GM12878 (cell line): ENCODE results near the gene ERVFRD-1. TPM values are rescaled to one million over a fixed set of nuclear protein-coding genes. Genes with fewer than 3 reads are reported as not detected.

ENCODE experiments used
- ATAC-seq: fragments of 200-7000 bp; cut with Tn5 transposase; 3 replicates; pipeline ENCODE4 v1.9.1; 2020; ENCODE audit warnings: mild to moderate bottlenecking, moderate library complexity
- BruUV-seq: library from RNA; stranded (reverse); fragments of 400-500 nt; replicated peaks from 2 replicates; lab custom pipeline; 2021; lab: Mats Ljungman, UMichigan
- CTCF ChIA-PET: fragments of 300-600 bp; sonication (Branson Sonifier 250); formaldehyde crosslinking; extraction: SDS; loops from one replicate; lab custom pipeline; 2021; ENCODE audit warnings: inconsistent platforms; lab: Yijun Ruan, JAX
- POLR2A ChIA-PET: fragments of 350-600 bp; formaldehyde crosslinking; extraction: SDS; loops from one replicate; lab custom pipeline; 2021; ENCODE audit warnings: inconsistent platforms; lab: Charles Lee
- RAD21 ChIA-PET: fragments of 300-600 bp; sonication (Branson Sonifier 250); formaldehyde crosslinking; loops from one replicate; lab custom pipeline; 2023; ENCODE audit warnings: antibody characterized with exemption; ENCODE audit not compliant: unreplicated experiment; lab: Charles Lee
- SMC1A ChIA-PET: fragments of 300-600 bp; sonication (Branson Sonifier 250); formaldehyde crosslinking; loops from one replicate; lab custom pipeline; 2023; ENCODE audit not compliant: unreplicated experiment, uncharacterized antibody; lab: Charles Lee
- DNase-seq: peaks from one replicate; pipeline ENCODE4 v3.0.0-alpha.2; 2011; ENCODE audit warnings: low read depth, low spot score
- FAIRE-seq: peaks from 3 replicates; lab custom pipeline; 2011; peaks lifted over from hg19 to GRCh38; lab: Jason Lieb, UNC
- H2AFZ ChIP-seq: 2 replicates; pipeline ENCODE4 v1.6.0; 2011; ENCODE audit warnings: low read depth, low read length, control low read depth; ENCODE audit not compliant: control insufficient read depth
- H3K27ac ChIP-seq: 2 replicates; pipeline ENCODE4 v1.5.1; 2011; ENCODE audit warnings: control low read depth; ENCODE audit not compliant: control insufficient read depth, insufficient read depth
- H3K27me3 ChIP-seq, 2 experiments: replicated peaks in 1 of 2; 2 replicates each; pipeline versions ENCODE4 v1.6.0 to v1.6.1; 2011; ENCODE audit warnings: low read length in 1 of 2; ENCODE audit not compliant: control insufficient read depth in 2 of 2, insufficient read depth in 2 of 2
- H3K36me3 ChIP-seq, 2 experiments: 2 replicates each; pipeline ENCODE4 v1.5.1; 2011; ENCODE audit warnings: low read length in 1 of 2; ENCODE audit not compliant: control insufficient read depth in 2 of 2, insufficient read depth in 2 of 2
- H3K4me1 ChIP-seq: 2 replicates; pipeline ENCODE4 v1.6.1; 2011; ENCODE audit warnings: mild to moderate bottlenecking, low read length, moderate library complexity, mixed read lengths; ENCODE audit not compliant: control insufficient read depth, insufficient read depth
- H3K4me2 ChIP-seq: 2 replicates; pipeline ENCODE4 v1.6.0; 2011; ENCODE audit warnings: control low read depth; ENCODE audit not compliant: control insufficient read depth, insufficient read depth
- H3K4me3 ChIP-seq: fragments of 200-600 bp; sonication (generic); 2 replicates; pipeline ENCODE4 v1.5.1; 2016
- H3K79me2 ChIP-seq: 2 replicates; pipeline ENCODE4 v1.6.0; 2011; ENCODE audit warnings: low read length; ENCODE audit not compliant: control insufficient read depth, insufficient read depth
- H3K9ac ChIP-seq: 2 replicates; pipeline ENCODE4 v1.8.0; 2011; ENCODE audit warnings: low read length, control low read depth, mixed read lengths; ENCODE audit not compliant: control insufficient read depth, insufficient read depth
- H3K9me3 ChIP-seq: replicated peaks from 3 replicates; pipeline ENCODE4 v1.5.1; 2011; ENCODE audit warnings: mild to moderate bottlenecking, low read length; ENCODE audit not compliant: control insufficient read depth, insufficient read depth
- H4K20me1 ChIP-seq: 2 replicates; pipeline ENCODE4 v1.6.0; 2011; ENCODE audit not compliant: control insufficient read depth, insufficient read depth
- ATF7 ChIP-seq: fragments of 450-650 bp; IDR thresholded peaks from 2 replicates; pipeline ENCODE4 v1.6.1; 2016; ENCODE audit warnings: low read depth, mild to moderate bottlenecking
- CREM ChIP-seq: IDR thresholded peaks from 2 replicates; pipeline ENCODE4 v1.6.1; 2014; ENCODE audit warnings: antibody characterized with exemption, low read depth
- EED ChIP-seq: sonication (generic); IDR thresholded peaks from 2 replicates; pipeline ENCODE4 v1.6.1; 2016; ENCODE audit warnings: antibody characterized with exemption, low read depth
- FOS ChIP-seq: IDR thresholded peaks from 3 replicates; pipeline ENCODE4 v1.6.1; 2011; ENCODE audit warnings: borderline replicate concordance; ENCODE audit not compliant: insufficient read length; ENCODE audit errors: extremely low read depth
- FOXK2 ChIP-seq: fragments of 450-650 bp; IDR thresholded peaks from 2 replicates; pipeline ENCODE4 v1.6.1; 2017; ENCODE audit warnings: mild to moderate bottlenecking, moderate library complexity
- GABPA ChIP-seq: IDR thresholded peaks from 2 replicates; pipeline ENCODE4 v1.6.1; 2014; ENCODE audit warnings: antibody characterized with exemption, low read depth, mild to moderate bottlenecking, inconsistent platforms
- NBN ChIP-seq: fragments of 450-650 bp; IDR thresholded peaks from 2 replicates; pipeline ENCODE4 v1.6.1; 2016
- NFXL1 ChIP-seq: fragments of 450-650 bp; IDR thresholded peaks from 2 replicates; pipeline ENCODE4 v1.6.1; 2017; ENCODE audit warnings: antibody characterized with exemption, mild to moderate bottlenecking, borderline replicate concordance
- PML ChIP-seq: IDR thresholded peaks from 2 replicates; pipeline ENCODE4 v1.6.1; 2012; ENCODE audit warnings: low read length, inconsistent platforms
- SIN3A ChIP-seq: IDR thresholded peaks from 2 replicates; pipeline ENCODE4 v1.6.1; 2012; ENCODE audit warnings: low read depth, low read length, improper control_type of control experiment
- SPI1 ChIP-seq: IDR thresholded peaks from 2 replicates; pipeline ENCODE4 v1.6.1; 2011; ENCODE audit warnings: low read depth, mild to moderate bottlenecking, low read length, moderate library complexity, borderline replicate concordance; ENCODE audit not compliant: insufficient read depth
- ZBTB4 ChIP-seq: fragments of 450-650 bp; formaldehyde crosslinking; IDR thresholded peaks from 2 replicates; pipeline ENCODE4 v1.4.0; 2022; ENCODE audit warnings: mild to moderate bottlenecking, moderate library complexity
- ZNF207 ChIP-seq: fragments of 450-650 bp; IDR thresholded peaks from 2 replicates; pipeline ENCODE4 v1.6.1; 2014; ENCODE audit warnings: antibody characterized with exemption, mild to moderate bottlenecking, borderline replicate concordance
- ZNF24 ChIP-seq: fragments of 450-650 bp; IDR thresholded peaks from 2 replicates; pipeline ENCODE4 v1.6.1; 2017; ENCODE audit warnings: antibody characterized with exemption, mild to moderate bottlenecking
- WGBS: methylation state at CpG from one replicate; pipeline ENCODE4 v1.1.6; 2016; ENCODE audit warnings: low lambda C conversion rate; ENCODE audit not compliant: insufficient replicate concordance, insufficient coverage; ENCODE audit errors: missing lambda C conversion rate; 5-methylcytosine and 5-hydroxymethylcytosine counted together
- in situ Hi-C: fragments of 300-500 bp; cut with MboI; formaldehyde crosslinking; loops from 9 replicates; pipeline ENCODE4 v1.14.3; 2018; ENCODE audit warnings: mixed read lengths
- intact Hi-C: fragments of 100-400 bp; cut with micrococcal nuclease; formaldehyde crosslinking; loops from one replicate; pipeline ENCODE4 v1.14.2; 2022; ENCODE audit not compliant: unreplicated experiment
- polyA plus RNA-seq, 11 experiments: library from polyadenylated mRNA; depleted of rRNA in 4 of 11; unstranded in 6 of 11; stranded (reverse) in 5 of 11; fragments of >200 nt; fragmentation: Nextera tagmentation in 4 of 11; fragmentation: Illumina TruSeq in 1 of 11; extraction: Ambion mirVana in 4 of 11; extraction: Trizol in 1 of 11; gene quantifications; 1 replicate in 1 of 11; 2 replicates in 10 of 11; pipeline versions ENCODE4 v1.2.1 to v1.2.3, GENCODE V29; 2011 to 2016; ENCODE audit warnings: inconsistent platforms in 2 of 11, missing spikeins in 2 of 11, low read depth in 1 of 11
- total RNA-seq, 4 experiments: library from RNA; depleted of rRNA in 3 of 4; stranded (reverse); fragments of >200 nt in 3 of 4; fragmentation: Illumina TruSeq in 1 of 4; extraction: Trizol in 1 of 4; gene quantifications; 2 replicates each; pipeline versions ENCODE4 v1.2.1 to v1.2.3, GENCODE V29; 2013 to 2021
- TF ChIP-seq, protein P1 (sequence below): fragments of 450-650 bp; IDR thresholded peaks from 2 replicates; pipeline ENCODE4 v1.6.1; 2017; ENCODE audit warnings: borderline replicate concordance
- TF ChIP-seq, protein P2 (sequence below): fragments of 450-650 bp; IDR thresholded peaks from 2 replicates; pipeline ENCODE4 v1.6.1; 2018; ENCODE audit warnings: borderline replicate concordance, mild to moderate bottlenecking; ENCODE audit not compliant: partially characterized antibody

The ERVFRD-1 gene
- total and polyA plus RNA-seq, 10 of the 15 experiments (the other 5 are each of a cell fraction or from before 2014, with no cell fraction given) = 0.03 to 0.11 (median 0.07) TPM; not detected in 7

- TF ChIP-seq, protein P1, sequence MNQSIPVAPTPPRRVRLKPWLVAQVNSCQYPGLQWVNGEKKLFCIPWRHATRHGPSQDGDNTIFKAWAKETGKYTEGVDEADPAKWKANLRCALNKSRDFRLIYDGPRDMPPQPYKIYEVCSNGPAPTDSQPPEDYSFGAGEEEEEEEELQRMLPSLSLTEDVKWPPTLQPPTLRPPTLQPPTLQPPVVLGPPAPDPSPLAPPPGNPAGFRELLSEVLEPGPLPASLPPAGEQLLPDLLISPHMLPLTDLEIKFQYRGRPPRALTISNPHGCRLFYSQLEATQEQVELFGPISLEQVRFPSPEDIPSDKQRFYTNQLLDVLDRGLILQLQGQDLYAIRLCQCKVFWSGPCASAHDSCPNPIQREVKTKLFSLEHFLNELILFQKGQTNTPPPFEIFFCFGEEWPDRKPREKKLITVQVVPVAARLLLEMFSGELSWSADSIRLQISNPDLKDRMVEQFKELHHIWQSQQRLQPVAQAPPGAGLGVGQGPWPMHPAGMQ = no peak
- no peak for TF ChIP-seq PML
- no peak for TF ChIP-seq FOS
Observed at GRCh38 chr6:11093626-11094410, 17.7 kb downstream of the ERVFRD-1 start, which contains the start of gene SMIM13 (continued).

DNA sequence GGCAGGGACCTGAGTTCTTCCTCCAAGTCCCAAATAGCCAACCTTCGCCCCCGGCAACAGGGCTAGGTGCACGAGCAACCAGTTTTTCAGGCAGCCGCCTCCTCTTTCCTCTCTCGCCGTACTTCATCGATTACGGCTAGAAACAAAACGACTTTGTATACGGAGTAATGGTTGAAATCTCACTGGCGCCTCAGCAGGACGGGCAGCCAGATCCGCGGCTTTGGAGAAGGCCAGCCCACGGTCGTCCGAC, 18.2 kb downstream of the ERVFRD-1 start:
- ATAC-seq (peak; percentile 13), FAIRE-seq (no peak), DNase-seq (no peak)
- POLR2A ChIA-PET = no interaction called here
- Histone ChIP-seq H3K79me2 (peaks cover 38% of the 10 kb centered on the region), H3K27me3 (no peaks in the 10 kb centered on the region), H3K4me3 (peak overlapping the region; percentile 81), H3K4me1 (no peaks in the 10 kb centered on the region; the same call in 1 of the 2 replicates), H3K9me3 (no peaks in the 10 kb centered on the region), H4K20me1 (no peaks in the 10 kb centered on the region), H3K9ac (peak overlapping the region; percentile 92), H3K36me3 (no peaks in the 10 kb centered on the region; a peak in 1 of 4 replicates), H3K27ac (peak overlapping the region; percentile 96), H2AFZ (peak overlapping the region; percentile 92), H3K4me2 (peak overlapping the region; percentile 70)
- CTCF ChIA-PET = interaction anchor here (0.6 to 1.6 kb wide), 7 partner anchors 18 to 482 kb away, joined by 3 to 5 read pairs (median 4); partner anchors contain the start of gene ERVFRD-1
- no TSS peak for BruUV-seq
- WGBS = under 1% methylated on average over 17 of the region's 17 CpGs
- in situ Hi-C loops (no loop called here), intact Hi-C loops (loop anchor here (5.0 to 10.0 kb wide), 2 partner anchors 39 to 558 kb away; no protein-coding TSS in a partner anchor)
- RAD21 ChIA-PET = interaction anchor here (0.6 to 2.1 kb wide), 7 partner anchors 37 to 483 kb away, joined by 3 to 14 read pairs (median 3); no protein-coding TSS in a partner anchor
- SMC1A ChIA-PET = interaction anchor here (1.1 to 3.5 kb wide), 3 partner anchors 16 to 403 kb away, joined by 3 to 13 read pairs (median 3); no protein-coding TSS in a partner anchor
- TF ChIP-seq ZNF207 (no peak), FOXK2 (no peak), EED (0 out of 2 replicates have a peak, but pooled peaks have one; percentile 4), CREM (no peak), ATF7 (no peak), NFXL1 (no peak), ZNF24 (no peak), ZBTB4 (CRISPR knock-in tag) (no peak), NBN (peak; percentile 76; the same call in 1 of the 2 replicates), SIN3A (peak; percentile 72), GABPA (no peak), SPI1 (no peak)
- TF ChIP-seq, protein P2, sequence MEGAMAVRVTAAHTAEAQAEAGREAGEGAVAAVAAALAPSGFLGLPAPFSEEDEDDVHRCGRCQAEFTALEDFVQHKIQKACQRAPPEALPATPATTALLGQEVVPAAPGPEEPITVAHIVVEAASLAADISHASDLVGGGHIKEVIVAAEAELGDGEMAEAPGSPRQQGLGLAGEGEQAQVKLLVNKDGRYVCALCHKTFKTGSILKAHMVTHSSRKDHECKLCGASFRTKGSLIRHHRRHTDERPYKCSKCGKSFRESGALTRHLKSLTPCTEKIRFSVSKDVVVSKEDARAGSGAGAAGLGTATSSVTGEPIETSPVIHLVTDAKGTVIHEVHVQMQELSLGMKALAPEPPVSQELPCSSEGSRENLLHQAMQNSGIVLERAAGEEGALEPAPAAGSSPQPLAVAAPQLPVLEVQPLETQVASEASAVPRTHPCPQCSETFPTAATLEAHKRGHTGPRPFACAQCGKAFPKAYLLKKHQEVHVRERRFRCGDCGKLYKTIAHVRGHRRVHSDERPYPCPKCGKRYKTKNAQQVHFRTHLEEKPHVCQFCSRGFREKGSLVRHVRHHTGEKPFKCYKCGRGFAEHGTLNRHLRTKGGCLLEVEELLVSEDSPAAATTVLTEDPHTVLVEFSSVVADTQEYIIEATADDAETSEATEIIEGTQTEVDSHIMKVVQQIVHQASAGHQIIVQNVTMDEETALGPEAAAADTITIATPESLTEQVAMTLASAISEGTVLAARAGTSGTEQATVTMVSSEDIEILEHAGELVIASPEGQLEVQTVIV = no peak
